DMS114 treated with DMSO at 0.1 percent for 48 hours (cell line): ENCODE measurements around the gene RNU6-1.
A peak's percentile ranks its signal among the peaks of the same experiment; 100 is the strongest.

Experiments
- DNase-seq: peaks from one replicate; lab custom pipeline; 2025; ENCODE audit not compliant: unreplicated experiment; lab: John Stamatoyannopoulos, UW

Gene RNU6-1

GRCh38 chr15:67834581-67835296 lies 5.1 kb downstream of the RNU6-1 start:
- no peak for DNase-seq

- DNase-seq = no peak
These were observed 5.9 kb downstream of the RNU6-1 start for GRCh38 chr15:67833710-67834511.

- no peak for DNase-seq
These were observed 6.7 kb downstream of the RNU6-1 start for GRCh38 chr15:67832897-67833709.

- DNase-seq = peak; percentile 48
These were observed 7.8 kb downstream of the RNU6-1 start for GRCh38 chr15:67832031-67832551.

GRCh38 chr15:67831363-67831762 lies 8.5 kb downstream of the RNU6-1 start:
- no peak for DNase-seq

- no peak for DNase-seq
These were observed 10.0 kb downstream of the RNU6-1 start for GRCh38 chr15:67829647-67830504.

- no peak for DNase-seq
These were observed 10.7 kb downstream of the RNU6-1 start for GRCh38 chr15:67828969-67829646.

- no peak for DNase-seq
These were observed 11.4 kb downstream of the RNU6-1 start for GRCh38 chr15:67828278-67828968.

GRCh38 chr15:67827562-67828277 lies 12.1 kb downstream of the RNU6-1 start:
- DNase-seq = no peak

GRCh38 chr15:67826717-67827561 lies 12.9 kb downstream of the RNU6-1 start:
- DNase-seq = no peak

- no peak for DNase-seq
These were observed 13.7 kb downstream of the RNU6-1 start for GRCh38 chr15:67825881-67826716.

- DNase-seq = peak; percentile 41
These were observed 14.6 kb downstream of the RNU6-1 start, which contains the start of gene SKOR1 for GRCh38 chr15:67824976-67825880. Gene SKOR1 (plus strand): TSS chr15:67825509. CDS start chr15:67825603, 94 bp downstream.

GRCh38 chr15:67824197-67824968 lies 15.5 kb downstream of the RNU6-1 start:
- DNase-seq = peak; percentile 41

- DNase-seq = no peak
These were observed 16.3 kb downstream of the RNU6-1 start for GRCh38 chr15:67823314-67824196.
